Sciatic nerve (tissue), 1 donor: ENCODE data around the gene OR2AP1. TPM values are rescaled to one million over a fixed set of nuclear protein-coding genes. Genes with fewer than 3 reads are reported as not detected.

Experiments
- total RNA-seq: library from RNA; stranded (reverse); fragmentation: NEBNext Ultra II Directional; extraction: Animal tissue kit (Norgen Biotek cat#: 25700); gene quantifications from one replicate; pipeline ENCODE4 v1.2.1, GENCODE V29; 2021
- donor health status: DM: no; HTN: no; CAD: no.

The OR2AP1 gene
- total RNA-seq, 1 donor from 2014 or later, result not detected

Other genes with a start within 250 kb of the OR2AP1 start
- not detected for gene OR6C3, start 241.7 kb upstream of the OR2AP1 start, total RNA-seq
- gene OR6C75, start 209.5 kb upstream of the OR2AP1 start, total RNA-seq, result not detected
- not detected for gene OR6C65, start 171.9 kb upstream of the OR2AP1 start, total RNA-seq
- not detected for gene OR6C76, start 146.2 kb upstream of the OR2AP1 start, total RNA-seq
- not detected for gene OR6C2, start 128.4 kb upstream of the OR2AP1 start, total RNA-seq
- gene OR6C70, start 102.3 kb upstream of the OR2AP1 start, total RNA-seq, result not detected
- not detected for gene OR6C68, start 80.1 kb upstream of the OR2AP1 start, total RNA-seq
- not detected for gene OR6C4, start 22.9 kb upstream of the OR2AP1 start, total RNA-seq
- gene OR10P1, start 64.4 kb downstream of the OR2AP1 start, total RNA-seq, result not detected
- 307 TPM for gene ITGA7, start 135.4 kb downstream of the OR2AP1 start, total RNA-seq
- 171 TPM for gene BLOC1S1, start 143.6 kb downstream of the OR2AP1 start, total RNA-seq
- 23.3 TPM for gene RDH5, start 147.9 kb downstream of the OR2AP1 start, total RNA-seq
- gene CD63, start 156.5 kb downstream of the OR2AP1 start, total RNA-seq, result 870 TPM
- gene GDF11, start 170.7 kb downstream of the OR2AP1 start, total RNA-seq, result 10.0 TPM
- 54.0 TPM for gene SARNP, start 245.3 kb downstream of the OR2AP1 start, total RNA-seq
- gene ORMDL2, start 245.6 kb downstream of the OR2AP1 start, total RNA-seq, result 25.2 TPM